ENCODE results near the gene UTF1. TPM values are rescaled to one million over a fixed set of nuclear protein-coding genes. Genes with fewer than 3 reads are reported as not detected.
"Not testable (repeated sequence)": the region's sequence is repeated elsewhere in the genome, so short reads cannot be mapped to it uniquely, and the experiment has no call there.

Gene UTF1
- total RNA-seq, 4 donors from 2014 or later, result not detected

GRCh38 chr10:133231946-133232574 is 2.0 kb downstream of the UTF1 start:
- intact Hi-C loops (cut with DNase I), result no loop called here
- H3K9me3 ChIP-seq, result no peaks in the 10 kb centered on the region
- 56 to 80% methylated on average over 7 to 11 of the region's 11 CpGs for WGBS, 2 donors

GRCh38 chr10:133234796-133235195 is 4.8 kb downstream of the UTF1 start:
- H3K36me3 ChIP-seq; intact Hi-C loops (cut with DNase I); H3K9me3 ChIP-seq; H3K27ac ChIP-seq; DNase-seq; H3K4me3 ChIP-seq (replicated peaks in 1 of 3): not testable (repeated sequence)
- Histone ChIP-seq H3K27me3 (peaks cover 32% of the 10 kb centered on the region), H3K4me1 (peaks cover 14 to 30% of the 10 kb centered on the region in 2 donors)
- WGBS, 2 donors, result 61 to 77% methylated on average over 9 to 10 of the region's 10 CpGs

More at GRCh38 chr10:133231946-133232574, 2.0 kb downstream of the UTF1 start:
- DNase-seq, result no peak
- H3K4me3 ChIP-seq (replicated peaks in 1 of 3), result no peak overlapping the region
- no peak for TF ChIP-seq CTCF (IDR thresholded peaks at IDR 0.05)
- TF ChIP-seq POLR2A (IDR thresholded peaks at IDR 0.05), result no peak
- H3K36me3 ChIP-seq, result no peaks in the 10 kb centered on the region
- H3K27ac ChIP-seq, result no peak overlapping the region
- H3K27me3 ChIP-seq, result peaks cover 32% of the 10 kb centered on the region
- peaks cover 11 to 25% of the 10 kb centered on the region in 2 donors for H3K4me1 ChIP-seq

GRCh38 chr10:133235265-133235855 is 5.3 kb downstream of the UTF1 start:
- H3K4me3 ChIP-seq (replicated peaks in 1 of 3), result no peak overlapping the region
- peaks cover 14 to 28% of the 10 kb centered on the region in 2 donors for H3K4me1 ChIP-seq
- no peak for DNase-seq
- WGBS, 2 donors, result 0 to 13% methylated on average over 3 to 13 of the region's 48 CpGs
- H3K27me3 ChIP-seq, result peaks cover 31% of the 10 kb centered on the region
- H3K27ac ChIP-seq, result no peak overlapping the region
- H3K36me3 ChIP-seq, result no peaks in the 10 kb centered on the region
- TF ChIP-seq POLR2A (IDR thresholded peaks at IDR 0.05), result no peak
- no peak for TF ChIP-seq CTCF (IDR thresholded peaks at IDR 0.05)
- intact Hi-C loops (cut with DNase I), result no loop called here
- H3K9me3 ChIP-seq, result no peaks in the 10 kb centered on the region

GRCh38 chr10:133235932-133236331 is 5.9 kb downstream of the UTF1 start:
- no peak overlapping the region for H3K27ac ChIP-seq
- WGBS, 2 donors, result 6 to 10% methylated on average over 10 to 16 of the region's 18 CpGs
- no peak for TF ChIP-seq POLR2A (IDR thresholded peaks at IDR 0.05)
- TF ChIP-seq CTCF (IDR thresholded peaks at IDR 0.05), result no peak

GRCh38 chr10:133236401-133237240 is 6.6 kb downstream of the UTF1 start:
- Histone ChIP-seq H3K27ac (no peak overlapping the region), H3K27me3 (peaks cover 27% of the 10 kb centered on the region)

More at GRCh38 chr10:133235932-133236331, 5.9 kb downstream of the UTF1 start:
- Histone ChIP-seq H3K4me3 (replicated peaks in 1 of 3) (no peak overlapping the region), H3K4me1 (peaks cover 17 to 27% of the 10 kb centered on the region in 2 donors), H3K27me3 (peaks cover 31% of the 10 kb centered on the region), H3K36me3 (no peaks in the 10 kb centered on the region), H3K9me3 (no peaks in the 10 kb centered on the region)
- DNase-seq, result no peak
- intact Hi-C loops (cut with DNase I), result no loop called here

More at GRCh38 chr10:133236401-133237240, 6.6 kb downstream of the UTF1 start:
- TF ChIP-seq CTCF (IDR thresholded peaks at IDR 0.05) (no peak), POLR2A (IDR thresholded peaks at IDR 0.05) (no peak)
- intact Hi-C loops (cut with DNase I), result no loop called here
- no peaks in the 10 kb centered on the region for H3K36me3 ChIP-seq
- no peak for DNase-seq
- peak overlapping the region in 1 of 3 donors; percentile 21 for H3K4me3 ChIP-seq (replicated peaks in 1 of 3)
- 1 to 20% methylated on average over 2 to 14 of the region's 103 CpGs for WGBS, 2 donors
- peaks cover 23 to 34% of the 10 kb centered on the region in 2 donors for H3K4me1 ChIP-seq
- no peaks in the 10 kb centered on the region for H3K9me3 ChIP-seq
